ENCODE measurements around the gene CDK13.
"Not testable (repeated sequence)": the region's sequence is repeated elsewhere in the genome, so short reads cannot be mapped to it uniquely, and the experiment has no call there.

The CDK13 gene

GRCh38 chr7:40137563-40137962, 187.5 kb downstream of the CDK13 start:
- Histone ChIP-seq H3K9ac (ENCODE audit: low read depth in 1 of 2, low read length in 2 of 2) (no peak overlapping the region), H3K4me3 (ENCODE audit: low read length in 2 of 2) (no peak overlapping the region), H3K27me3 (ENCODE audit: control insufficient read depth in 2 of 2, insufficient read depth in 2 of 2, low read length in 2 of 2) (no peaks in the 10 kb centered on the region), H3K36me3 (ENCODE audit: control insufficient read depth in 2 of 2, insufficient read depth in 2 of 2, low read length in 2 of 2) (no peaks in the 10 kb centered on the region), H3K9me3 (ENCODE audit: control insufficient read depth in 2 of 2, low read length in 2 of 2) (no peaks in the 10 kb centered on the region), H3K27ac (ENCODE audit: low read depth in 2 of 2, low read length in 2 of 2) (no peak overlapping the region), H3K4me1 (ENCODE audit: control insufficient read depth in 2 of 2, insufficient read depth in 2 of 2, low read length in 2 of 2) (peaks cover 11 to 13% of the 10 kb centered on the region in 2 donors)

GRCh38 chr7:40138973-40139372, 188.9 kb downstream of the CDK13 start:
- Histone ChIP-seq H3K9me3 (ENCODE audit: control insufficient read depth in 2 of 2, low read length in 2 of 2) (no peaks in the 10 kb centered on the region), H3K4me1 (ENCODE audit: control insufficient read depth in 2 of 2, insufficient read depth in 2 of 2, low read length in 2 of 2) (peaks cover 5% of the 10 kb centered on the region in 2 donors), H3K9ac (ENCODE audit: low read depth in 1 of 2, low read length in 2 of 2) (no peak overlapping the region), H3K36me3 (ENCODE audit: control insufficient read depth in 2 of 2, insufficient read depth in 2 of 2, low read length in 2 of 2) (no peaks in the 10 kb centered on the region), H3K27ac (ENCODE audit: low read depth in 2 of 2, low read length in 2 of 2) (no peak overlapping the region), H3K27me3 (ENCODE audit: control insufficient read depth in 2 of 2, insufficient read depth in 2 of 2, low read length in 2 of 2) (no peaks in the 10 kb centered on the region), H3K4me3 (ENCODE audit: low read length in 2 of 2) (no peak overlapping the region)

GRCh38 chr7:40139891-40140290, 189.8 kb downstream of the CDK13 start:
- not testable (repeated sequence) for H3K9me3 ChIP-seq (ENCODE audit: control insufficient read depth in 2 of 2, low read length in 2 of 2); H3K27me3 ChIP-seq (ENCODE audit: control insufficient read depth in 2 of 2, insufficient read depth in 2 of 2, low read length in 2 of 2); H3K36me3 ChIP-seq (ENCODE audit: control insufficient read depth in 2 of 2, insufficient read depth in 2 of 2, low read length in 2 of 2)

GRCh38 chr7:40141916-40142315, 191.9 kb downstream of the CDK13 start:
- H3K27ac ChIP-seq (ENCODE audit: low read depth in 2 of 2, low read length in 2 of 2): peak overlapping the region in 1 of 2 donors; percentile 39

More at GRCh38 chr7:40139891-40140290, 189.8 kb downstream of the CDK13 start:
- not testable (repeated sequence) for H3K27ac ChIP-seq (ENCODE audit: low read depth in 2 of 2, low read length in 2 of 2); H3K4me1 ChIP-seq (ENCODE audit: control insufficient read depth in 2 of 2, insufficient read depth in 2 of 2, low read length in 2 of 2); H3K4me3 ChIP-seq (ENCODE audit: low read length in 2 of 2); H3K9ac ChIP-seq (ENCODE audit: low read depth in 1 of 2, low read length in 2 of 2)

GRCh38 chr7:40145596-40146130, 195.6 kb downstream of the CDK13 start:
- H3K27me3 ChIP-seq (ENCODE audit: control insufficient read depth in 2 of 2, insufficient read depth in 2 of 2, low read length in 2 of 2); H3K4me3 ChIP-seq (ENCODE audit: low read length in 2 of 2); H3K9me3 ChIP-seq (ENCODE audit: control insufficient read depth in 2 of 2, low read length in 2 of 2); H3K36me3 ChIP-seq (ENCODE audit: control insufficient read depth in 2 of 2, insufficient read depth in 2 of 2, low read length in 2 of 2); H3K4me1 ChIP-seq (ENCODE audit: control insufficient read depth in 2 of 2, insufficient read depth in 2 of 2, low read length in 2 of 2); H3K9ac ChIP-seq (ENCODE audit: low read depth in 1 of 2, low read length in 2 of 2): not testable (repeated sequence)
- peak overlapping the region in 1 of 2 donors; percentile 16 for H3K27ac ChIP-seq (ENCODE audit: low read depth in 2 of 2, low read length in 2 of 2)

More at GRCh38 chr7:40141916-40142315, 191.9 kb downstream of the CDK13 start:
- H3K4me3 ChIP-seq (ENCODE audit: low read length in 2 of 2); H3K4me1 ChIP-seq (ENCODE audit: control insufficient read depth in 2 of 2, insufficient read depth in 2 of 2, low read length in 2 of 2); H3K27me3 ChIP-seq (ENCODE audit: control insufficient read depth in 2 of 2, insufficient read depth in 2 of 2, low read length in 2 of 2); H3K9ac ChIP-seq (ENCODE audit: low read depth in 1 of 2, low read length in 2 of 2); H3K9me3 ChIP-seq (ENCODE audit: control insufficient read depth in 2 of 2, low read length in 2 of 2); H3K36me3 ChIP-seq (ENCODE audit: control insufficient read depth in 2 of 2, insufficient read depth in 2 of 2, low read length in 2 of 2): not testable (repeated sequence)

- Histone ChIP-seq H3K27me3 (ENCODE audit: control insufficient read depth in 2 of 2, insufficient read depth in 2 of 2, low read length in 2 of 2) (no peaks in the 10 kb centered on the region), H3K4me1 (ENCODE audit: control insufficient read depth in 2 of 2, insufficient read depth in 2 of 2, low read length in 2 of 2) (peaks cover 2 to 6% of the 10 kb centered on the region in 2 donors), H3K27ac (ENCODE audit: low read depth in 2 of 2, low read length in 2 of 2) (no peak overlapping the region), H3K4me3 (ENCODE audit: low read length in 2 of 2) (no peak overlapping the region), H3K9me3 (ENCODE audit: control insufficient read depth in 2 of 2, low read length in 2 of 2) (no peaks in the 10 kb centered on the region), H3K36me3 (ENCODE audit: control insufficient read depth in 2 of 2, insufficient read depth in 2 of 2, low read length in 2 of 2) (no peaks in the 10 kb centered on the region), H3K9ac (ENCODE audit: low read depth in 1 of 2, low read length in 2 of 2) (no peak overlapping the region)
Observed at GRCh38 chr7:40147371-40148246, 197.6 kb downstream of the CDK13 start.

- not testable (repeated sequence) for H3K4me1 ChIP-seq (ENCODE audit: control insufficient read depth in 2 of 2, insufficient read depth in 2 of 2, low read length in 2 of 2); H3K9me3 ChIP-seq (ENCODE audit: control insufficient read depth in 2 of 2, low read length in 2 of 2)
Observed at GRCh38 chr7:40148247-40148580, 198.2 kb downstream of the CDK13 start.

GRCh38 chr7:40148671-40149070, 198.6 kb downstream of the CDK13 start:
- Histone ChIP-seq H3K4me3 (ENCODE audit: low read length in 2 of 2) (no peak overlapping the region), H3K36me3 (ENCODE audit: control insufficient read depth in 2 of 2, insufficient read depth in 2 of 2, low read length in 2 of 2) (no peaks in the 10 kb centered on the region), H3K4me1 (ENCODE audit: control insufficient read depth in 2 of 2, insufficient read depth in 2 of 2, low read length in 2 of 2) (peaks cover 2 to 6% of the 10 kb centered on the region in 2 donors), H3K9me3 (ENCODE audit: control insufficient read depth in 2 of 2, low read length in 2 of 2) (no peaks in the 10 kb centered on the region), H3K9ac (ENCODE audit: low read depth in 1 of 2, low read length in 2 of 2) (no peak overlapping the region), H3K27me3 (ENCODE audit: control insufficient read depth in 2 of 2, insufficient read depth in 2 of 2, low read length in 2 of 2) (no peaks in the 10 kb centered on the region), H3K27ac (ENCODE audit: low read depth in 2 of 2, low read length in 2 of 2) (no peak overlapping the region)

More at GRCh38 chr7:40148247-40148580, 198.2 kb downstream of the CDK13 start:
- H3K27ac ChIP-seq (ENCODE audit: low read depth in 2 of 2, low read length in 2 of 2); H3K4me3 ChIP-seq (ENCODE audit: low read length in 2 of 2); H3K27me3 ChIP-seq (ENCODE audit: control insufficient read depth in 2 of 2, insufficient read depth in 2 of 2, low read length in 2 of 2); H3K36me3 ChIP-seq (ENCODE audit: control insufficient read depth in 2 of 2, insufficient read depth in 2 of 2, low read length in 2 of 2); H3K9ac ChIP-seq (ENCODE audit: low read depth in 1 of 2, low read length in 2 of 2): not testable (repeated sequence)

All from mucosa of rectum (tissue), 2 donors.